ENCODE results near the gene SUSD2. TPM values are rescaled to one million over a fixed set of nuclear protein-coding genes. Genes with fewer than 3 reads are reported as not detected.
"Not testable (repeated sequence)": the region's sequence is repeated elsewhere in the genome, so short reads cannot be mapped to it uniquely, and the experiment has no call there.

SUSD2 gene
- total RNA-seq, 3 donors from 2014 or later, result 0.80 to 7.9 (median 5.6) TPM

- H3K4me3 ChIP-seq, result no peak overlapping the region
- peak overlapping the region in 1 of 2 donors; percentile 7 for H3K27ac ChIP-seq
- TF ChIP-seq, protein P1, sequence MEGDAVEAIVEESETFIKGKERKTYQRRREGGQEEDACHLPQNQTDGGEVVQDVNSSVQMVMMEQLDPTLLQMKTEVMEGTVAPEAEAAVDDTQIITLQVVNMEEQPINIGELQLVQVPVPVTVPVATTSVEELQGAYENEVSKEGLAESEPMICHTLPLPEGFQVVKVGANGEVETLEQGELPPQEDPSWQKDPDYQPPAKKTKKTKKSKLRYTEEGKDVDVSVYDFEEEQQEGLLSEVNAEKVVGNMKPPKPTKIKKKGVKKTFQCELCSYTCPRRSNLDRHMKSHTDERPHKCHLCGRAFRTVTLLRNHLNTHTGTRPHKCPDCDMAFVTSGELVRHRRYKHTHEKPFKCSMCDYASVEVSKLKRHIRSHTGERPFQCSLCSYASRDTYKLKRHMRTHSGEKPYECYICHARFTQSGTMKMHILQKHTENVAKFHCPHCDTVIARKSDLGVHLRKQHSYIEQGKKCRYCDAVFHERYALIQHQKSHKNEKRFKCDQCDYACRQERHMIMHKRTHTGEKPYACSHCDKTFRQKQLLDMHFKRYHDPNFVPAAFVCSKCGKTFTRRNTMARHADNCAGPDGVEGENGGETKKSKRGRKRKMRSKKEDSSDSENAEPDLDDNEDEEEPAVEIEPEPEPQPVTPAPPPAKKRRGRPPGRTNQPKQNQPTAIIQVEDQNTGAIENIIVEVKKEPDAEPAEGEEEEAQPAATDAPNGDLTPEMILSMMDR (IDR thresholded peaks at IDR 0.05), result no peak
- TF ChIP-seq POLR2AphosphoS5 (IDR thresholded peaks at IDR 0.05) (no peak), POLR2A (IDR thresholded peaks at IDR 0.05) (no peak)
- no peak for DNase-seq (ENCODE audit: low spot score in 2 of 2)
- intact Hi-C loops (cut with DNase I; ENCODE audit: low total_unique reads), result no loop called here
- no peaks in the 10 kb centered on the region for H3K27me3 ChIP-seq
- no peaks in the 10 kb centered on the region for H3K4me1 ChIP-seq
- no peaks in the 10 kb centered on the region for H3K36me3 ChIP-seq
- no peaks in the 10 kb centered on the region for H3K9me3 ChIP-seq
These were observed 51.9 kb downstream of the SUSD2 start for GRCh38 chr22:24233235-24233634.

GRCh38 chr22:24233816-24234215 lies 52.5 kb downstream of the SUSD2 start:
- no peak for TF ChIP-seq POLR2A (IDR thresholded peaks at IDR 0.05)
- TF ChIP-seq, protein P1 (IDR thresholded peaks at IDR 0.05), result no peak
- no peak for TF ChIP-seq POLR2AphosphoS5 (IDR thresholded peaks at IDR 0.05)
- no peaks in the 10 kb centered on the region for H3K4me1 ChIP-seq
- no peak overlapping the region for H3K4me3 ChIP-seq
- H3K9me3 ChIP-seq, result no peaks in the 10 kb centered on the region
- DNase-seq (ENCODE audit: low spot score in 2 of 2), result no peak
- peak overlapping the region in 1 of 2 donors; percentile 7 for H3K27ac ChIP-seq
- intact Hi-C loops (cut with DNase I; ENCODE audit: low total_unique reads), result no loop called here
- H3K36me3 ChIP-seq, result no peaks in the 10 kb centered on the region
- H3K27me3 ChIP-seq, result no peaks in the 10 kb centered on the region

DNA sequence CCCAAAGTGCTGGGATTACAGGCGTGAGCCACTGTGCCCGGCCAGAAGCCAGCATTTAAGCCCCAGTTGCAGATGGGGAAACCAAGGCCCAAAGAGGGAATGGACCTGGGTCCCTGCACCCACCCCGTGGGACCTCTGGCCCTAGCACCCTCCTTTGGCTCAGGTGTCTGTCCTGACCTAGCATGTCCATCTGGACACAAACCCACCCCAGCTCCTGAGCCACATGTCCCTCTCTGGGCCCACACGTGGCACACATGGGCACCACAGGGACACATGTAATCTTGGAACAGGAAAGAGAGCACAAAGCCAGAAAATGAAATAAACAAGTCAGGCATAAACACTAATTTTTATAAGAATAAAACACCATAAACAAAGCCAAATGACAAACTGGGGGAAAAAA lies 54.0 kb downstream of the SUSD2 start:
- Histone ChIP-seq H3K27me3 (no peaks in the 10 kb centered on the region), H3K4me3 (no peak overlapping the region), H3K27ac (no peak overlapping the region), H3K9me3 (no peaks in the 10 kb centered on the region), H3K36me3 (no peaks in the 10 kb centered on the region), H3K4me1 (no peaks in the 10 kb centered on the region)
- TF ChIP-seq, protein P1 (IDR thresholded peaks at IDR 0.05), result no peak
- DNase-seq (ENCODE audit: low spot score in 2 of 2), result no peak
- intact Hi-C loops (cut with DNase I; ENCODE audit: low total_unique reads), result no loop called here

- intact Hi-C loops (cut with DNase I; ENCODE audit: low total_unique reads), result no loop called here
- H3K9me3 ChIP-seq, result no peaks in the 10 kb centered on the region
- no peak overlapping the region for H3K4me3 ChIP-seq
- TF ChIP-seq, protein P1 (IDR thresholded peaks at IDR 0.05), result no peak
- TF ChIP-seq POLR2A (IDR thresholded peaks at IDR 0.05) (no peak), POLR2AphosphoS5 (IDR thresholded peaks at IDR 0.05) (no peak)
- H3K27ac ChIP-seq, result no peak overlapping the region
- no peaks in the 10 kb centered on the region for H3K36me3 ChIP-seq
- H3K27me3 ChIP-seq, result no peaks in the 10 kb centered on the region
- no peaks in the 10 kb centered on the region for H3K4me1 ChIP-seq
- DNase-seq (ENCODE audit: low spot score in 2 of 2), result no peak
These were observed 55.4 kb downstream of the SUSD2 start for GRCh38 chr22:24236656-24237055.

DNA sequence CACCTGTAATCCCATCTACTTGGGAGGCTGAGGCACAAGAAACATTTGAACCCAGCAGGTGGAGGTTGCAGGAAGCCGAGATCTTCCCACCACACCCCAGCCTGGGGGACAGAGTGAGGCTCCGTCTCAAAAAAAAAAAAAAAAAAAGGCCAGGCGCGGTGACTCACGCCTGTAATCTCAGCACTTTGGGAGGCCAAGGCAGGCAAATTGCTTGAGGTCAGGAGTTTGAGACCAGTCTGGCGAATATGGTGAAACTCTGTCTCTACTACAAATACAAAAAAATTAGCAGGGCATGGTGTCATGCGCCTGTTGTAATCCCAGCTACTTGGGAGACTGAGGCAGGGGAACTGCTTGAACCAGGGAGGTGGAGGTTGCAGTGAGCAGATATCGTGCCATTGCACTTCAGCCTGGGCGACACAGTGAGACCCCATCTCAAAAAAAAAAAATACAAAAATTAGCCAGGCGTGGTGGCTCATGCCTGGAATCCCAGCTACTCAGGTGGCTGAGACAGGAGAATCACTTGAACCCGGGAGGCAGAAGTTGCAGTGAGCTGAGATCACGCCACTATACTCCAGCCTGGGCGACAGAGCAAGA lies 56.9 kb downstream of the SUSD2 start:
- H3K27ac ChIP-seq; H3K4me3 ChIP-seq; intact Hi-C loops (cut with DNase I; ENCODE audit: low total_unique reads); DNase-seq (ENCODE audit: low spot score in 2 of 2); H3K4me1 ChIP-seq; H3K27me3 ChIP-seq; H3K36me3 ChIP-seq; H3K9me3 ChIP-seq: not testable (repeated sequence)

Other genes with a start within 250 kb of the SUSD2 start
- 10 to 100 TPM in 1 of 3 donors, 1 to 10 TPM in 2; 4.3 to 16.1 (median 4.3) TPM for gene GSTT2B, start 220.3 kb upstream of the SUSD2 start, total RNA-seq
- gene DDTL, start 214.6 kb upstream of the SUSD2 start, total RNA-seq, result 1 to 10 TPM in 2 of 3 donors, not detected in 1; 1.0 to 1.3 TPM
- gene DDT, start 207.0 kb upstream of the SUSD2 start, total RNA-seq, result 100 to 1,000 TPM; 122 to 146 (median 136) TPM
- gene GSTT2, start 201.4 kb upstream of the SUSD2 start, total RNA-seq, result not detected
- not detected for gene GSTT4, start 176.0 kb upstream of the SUSD2 start, total RNA-seq
- gene CABIN1, start 170.2 kb upstream of the SUSD2 start, total RNA-seq, result 10 to 100 TPM; 24.3 to 56.7 (median 50.8) TPM
- 100 to 1,000 TPM in 1 of 3 donors, 10 to 100 TPM in 2; 27.1 to 114 (median 61.0) TPM for gene GGT5, start 63.6 kb downstream of the SUSD2 start, total RNA-seq
- gene SPECC1L, start 89.3 kb downstream of the SUSD2 start, total RNA-seq, result 10 to 100 TPM; 33.4 to 61.0 (median 53.7) TPM
- 1 to 10 TPM; 1.8 to 4.3 (median 3.4) TPM for gene ADORA2A, start 246.1 kb downstream of the SUSD2 start, total RNA-seq